ENCODE data around the gene RNASE7.
A peak's percentile ranks its signal among the peaks of the same experiment; 100 is the strongest.

The RNASE7 gene

GRCh38 chr14:21088687-21089086 is 46.5 kb downstream of the RNASE7 start:
- no peak for DNase-seq

- no peak for DNase-seq
These were observed 47.1 kb downstream of the RNASE7 start for GRCh38 chr14:21089271-21089670.

- DNase-seq, result no peak
These were observed 47.7 kb downstream of the RNASE7 start for GRCh38 chr14:21089877-21090193.

- no peak for DNase-seq
These were observed 48.2 kb downstream of the RNASE7 start for GRCh38 chr14:21090194-21090939.

- no peak for DNase-seq
These were observed 48.9 kb downstream of the RNASE7 start for GRCh38 chr14:21090940-21091663.

GRCh38 chr14:21091821-21092272 is 49.7 kb downstream of the RNASE7 start:
- no peak for DNase-seq

DNA sequence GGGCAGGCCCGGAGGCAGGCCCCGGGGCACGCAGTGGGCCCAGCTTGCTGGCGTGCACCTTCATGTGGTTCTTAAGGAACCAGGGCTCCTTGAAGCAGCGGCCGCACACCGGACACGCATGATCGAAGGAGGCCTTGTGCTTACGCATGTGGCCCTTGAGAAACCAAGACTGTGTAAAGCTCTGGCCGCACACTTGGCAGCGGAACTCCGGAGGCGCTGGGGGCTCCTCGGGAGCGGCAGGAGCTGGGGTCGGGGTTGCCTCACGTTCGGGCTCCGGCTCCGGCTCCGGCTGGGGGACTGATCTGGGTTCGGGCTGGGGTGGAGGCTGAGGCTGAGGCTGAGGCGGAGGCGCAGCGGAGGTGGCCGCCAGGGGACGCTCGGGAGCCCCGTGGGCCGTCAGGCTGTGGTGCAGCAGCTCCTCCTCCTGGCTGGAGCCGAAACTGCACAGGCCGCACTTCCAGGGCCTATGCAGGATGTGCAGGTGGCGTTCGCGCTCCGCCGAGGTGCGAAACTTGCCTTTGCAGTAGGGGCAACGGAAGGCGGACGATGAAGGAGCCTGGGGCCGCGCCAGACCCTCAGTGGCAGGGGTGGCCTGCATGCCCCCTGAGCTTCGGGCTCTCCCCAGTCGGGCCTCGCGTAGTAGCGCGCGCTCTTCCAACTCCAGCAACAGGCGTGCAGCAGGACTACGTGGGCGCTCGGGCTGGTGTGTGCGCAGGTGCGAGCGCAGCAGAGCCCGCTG is 50.3 kb downstream of the RNASE7 start:
- peak; percentile 91 for DNase-seq

GRCh38 chr14:21093018-21093417 is 50.9 kb downstream of the RNASE7 start:
- DNase-seq, result no peak

Data from activated CD4-positive, alpha-beta T cell treated with anti-CD3 and anti-CD28 coated beads, Interleukin-2, amount 50 U/mL, for 4 hours (primary cell).